Testis (tissue), 2 donors: ENCODE data around the gene SLC6A12.

Source experiments
- POLR2A ChIP-seq: fragments of 450-650 bp; IDR thresholded peaks from one replicate; pipeline ENCODE4 v1.6.1; 2017; ENCODE audit warnings: antibody characterized with exemption, mild to moderate bottlenecking, moderate library complexity
- TF ChIP-seq, protein P1 (sequence below), 3 experiments: fragments of 450-650 bp in 2 of 3; fragments of 200-600 bp in 1 of 3; sonication (generic) in 1 of 3; IDR thresholded peaks; one replicate each; pipeline ENCODE4 v1.5.1; 2016 to 2019; ENCODE audit warnings: antibody characterized with exemption in 3 of 3, mild to moderate bottlenecking in 2 of 3, moderate library complexity in 1 of 3

- TF ChIP-seq, protein P1, sequence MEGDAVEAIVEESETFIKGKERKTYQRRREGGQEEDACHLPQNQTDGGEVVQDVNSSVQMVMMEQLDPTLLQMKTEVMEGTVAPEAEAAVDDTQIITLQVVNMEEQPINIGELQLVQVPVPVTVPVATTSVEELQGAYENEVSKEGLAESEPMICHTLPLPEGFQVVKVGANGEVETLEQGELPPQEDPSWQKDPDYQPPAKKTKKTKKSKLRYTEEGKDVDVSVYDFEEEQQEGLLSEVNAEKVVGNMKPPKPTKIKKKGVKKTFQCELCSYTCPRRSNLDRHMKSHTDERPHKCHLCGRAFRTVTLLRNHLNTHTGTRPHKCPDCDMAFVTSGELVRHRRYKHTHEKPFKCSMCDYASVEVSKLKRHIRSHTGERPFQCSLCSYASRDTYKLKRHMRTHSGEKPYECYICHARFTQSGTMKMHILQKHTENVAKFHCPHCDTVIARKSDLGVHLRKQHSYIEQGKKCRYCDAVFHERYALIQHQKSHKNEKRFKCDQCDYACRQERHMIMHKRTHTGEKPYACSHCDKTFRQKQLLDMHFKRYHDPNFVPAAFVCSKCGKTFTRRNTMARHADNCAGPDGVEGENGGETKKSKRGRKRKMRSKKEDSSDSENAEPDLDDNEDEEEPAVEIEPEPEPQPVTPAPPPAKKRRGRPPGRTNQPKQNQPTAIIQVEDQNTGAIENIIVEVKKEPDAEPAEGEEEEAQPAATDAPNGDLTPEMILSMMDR (IDR thresholded peaks at IDR 0.05): no peak
- no peak for TF ChIP-seq POLR2A
Measured at GRCh38 chr12:160858-161257, 53.1 kb downstream of the SLC6A12 start.
